ENCODE data around the gene NRARP. TPM values are rescaled to one million over a fixed set of nuclear protein-coding genes. Genes with fewer than 3 reads are reported as not detected.

Gene NRARP
- total and polyA plus RNA-seq, 2 of the 13 experiments (the other 11 are each of a cell fraction or from before 2014, with no cell fraction given) = 0.22 to 0.46 TPM

DNA sequence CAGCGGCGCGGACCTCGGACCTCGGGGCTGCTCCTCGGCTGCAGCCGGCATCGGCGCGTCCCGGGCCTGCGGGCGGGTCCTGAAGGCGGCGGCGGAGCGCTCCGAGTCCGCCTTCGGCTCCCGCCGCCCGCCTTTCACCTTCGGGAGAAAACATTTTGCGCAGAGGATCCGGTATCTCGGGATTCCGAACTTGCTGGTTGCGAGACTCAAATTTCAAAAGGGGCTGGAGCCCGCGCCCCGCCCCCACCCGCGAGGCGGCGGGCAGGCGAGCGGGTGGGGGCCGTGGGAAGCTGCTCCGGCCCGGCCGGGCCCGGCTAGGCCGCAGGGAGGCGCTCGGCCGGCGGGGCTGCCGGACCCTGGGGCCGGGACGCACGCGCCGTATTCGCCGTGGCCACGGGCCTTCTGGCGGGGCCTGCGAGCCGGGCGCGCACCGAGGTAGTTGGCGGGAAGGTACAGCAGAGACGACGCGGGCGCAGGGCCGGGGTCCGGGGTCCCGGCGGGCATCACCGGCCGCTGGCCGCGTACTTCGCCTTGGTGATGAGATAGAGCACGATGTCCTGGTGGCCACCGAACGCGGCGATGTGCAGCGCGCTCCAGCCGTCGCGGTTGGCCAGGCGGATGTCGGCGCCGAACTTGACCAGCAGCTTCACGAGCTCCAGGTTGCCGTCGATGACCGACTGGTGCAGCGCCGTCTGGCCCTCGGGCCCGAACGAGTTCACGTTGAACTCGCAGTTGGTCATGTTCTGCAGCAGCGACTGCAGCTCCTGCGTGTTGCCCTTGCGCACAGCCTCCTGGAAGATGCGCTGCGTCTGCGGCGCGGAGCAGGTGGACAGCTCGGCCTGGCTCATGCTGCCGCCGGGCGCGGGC lies 757 bp downstream of the NRARP start (continued):
- TF ChIP-seq, protein P1, sequence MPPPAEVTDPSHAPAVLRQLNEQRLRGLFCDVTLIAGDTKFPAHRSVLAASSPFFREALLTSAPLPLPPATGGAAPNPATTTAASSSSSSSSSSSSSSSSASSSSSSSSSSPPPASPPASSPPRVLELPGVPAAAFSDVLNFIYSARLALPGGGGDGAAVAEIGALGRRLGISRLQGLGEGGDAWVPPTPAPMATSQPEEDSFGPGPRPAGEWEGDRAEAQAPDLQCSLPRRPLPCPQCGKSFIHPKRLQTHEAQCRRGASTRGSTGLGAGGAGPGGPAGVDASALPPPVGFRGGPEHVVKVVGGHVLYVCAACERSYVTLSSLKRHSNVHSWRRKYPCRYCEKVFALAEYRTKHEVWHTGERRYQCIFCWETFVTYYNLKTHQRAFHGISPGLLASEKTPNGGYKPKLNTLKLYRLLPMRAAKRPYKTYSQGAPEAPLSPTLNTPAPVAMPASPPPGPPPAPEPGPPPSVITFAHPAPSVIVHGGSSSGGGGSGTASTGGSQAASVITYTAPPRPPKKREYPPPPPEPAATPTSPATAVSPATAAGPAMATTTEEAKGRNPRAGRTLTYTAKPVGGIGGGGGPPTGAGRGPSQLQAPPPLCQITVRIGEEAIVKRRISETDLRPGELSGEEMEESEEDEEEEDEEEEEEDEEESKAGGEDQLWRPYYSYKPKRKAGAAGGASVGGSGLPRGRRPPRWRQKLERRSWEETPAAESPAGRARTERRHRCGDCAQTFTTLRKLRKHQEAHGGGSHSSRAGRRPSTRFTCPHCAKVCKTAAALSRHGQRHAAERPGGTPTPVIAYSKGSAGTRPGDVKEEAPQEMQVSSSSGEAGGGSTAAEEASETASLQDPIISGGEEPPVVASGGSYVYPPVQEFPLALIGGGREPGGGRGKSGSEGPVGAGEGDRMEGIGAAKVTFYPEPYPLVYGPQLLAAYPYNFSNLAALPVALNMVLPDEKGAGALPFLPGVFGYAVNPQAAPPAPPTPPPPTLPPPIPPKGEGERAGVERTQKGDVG (CRISPR knock-in tag; IDR thresholded peaks at IDR 0.05; ENCODE audit: borderline replicate concordance) = no peak
- TF ChIP-seq ZNF660 (CRISPR knock-in tag; IDR thresholded peaks at IDR 0.05; ENCODE audit: borderline replicate concordance, low read depth) = no peak
- TF ChIP-seq MIER2 (CRISPR knock-in tag; IDR thresholded peaks at IDR 0.05) = no peak
- TF ChIP-seq SOX13 (IDR thresholded peaks at IDR 0.05) = no peak
- TF ChIP-seq SOX13 (CRISPR knock-in tag; conservative IDR thresholded peaks at IDR 0.05 in 1 of 2, IDR thresholded peaks at IDR 0.05 in 1 of 2) = peak in 1 of 2 experiments; percentile 43; a peak in 2 of 4 replicates
- no peak for TF ChIP-seq ZNF605 (CRISPR knock-in tag; IDR thresholded peaks at IDR 0.05)
- TF ChIP-seq PPARG (CRISPR knock-in tag; conservative IDR thresholded peaks at IDR 0.05) = no peak
- no peak for TF ChIP-seq ZNF33B (CRISPR knock-in tag; IDR thresholded peaks at IDR 0.05)
- no peak for TF ChIP-seq CHD2 (IDR thresholded peaks at IDR 0.05; ENCODE audit: low read depth, low read length)
- TF ChIP-seq ZSCAN29 (CRISPR knock-in tag; conservative IDR thresholded peaks at IDR 0.05) = no peak
- TF ChIP-seq PITX1 (CRISPR knock-in tag; IDR thresholded peaks at IDR 0.05) = no peak
- TF ChIP-seq MYPOP (CRISPR knock-in tag; IDR thresholded peaks at IDR 0.05) = peak; percentile 33; the same call in 1 of the 2 replicates
- TF ChIP-seq ZEB1 (IDR thresholded peaks at IDR 0.05; ENCODE audit: insufficient replicate concordance, low read depth) = no peak
- peak; percentile 39; the same call in 1 of the 2 replicates for TF ChIP-seq ZNF552 (CRISPR knock-in tag; IDR thresholded peaks at IDR 0.05; ENCODE audit: borderline replicate concordance)
- no peak for TF ChIP-seq POGK (CRISPR knock-in tag; conservative IDR thresholded peaks at IDR 0.05)
- TF ChIP-seq CTCF (CRISPR knock-in tag; IDR thresholded peaks at IDR 0.05) = no peak
- TF ChIP-seq, protein P2, sequence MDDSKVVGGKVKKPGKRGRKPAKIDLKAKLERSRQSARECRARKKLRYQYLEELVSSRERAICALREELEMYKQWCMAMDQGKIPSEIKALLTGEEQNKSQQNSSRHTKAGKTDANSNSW (CRISPR knock-in tag; IDR thresholded peaks at IDR 0.05; ENCODE audit: borderline replicate concordance) = 0 out of 2 replicates have a peak, but pooled peaks have one; percentile 15
- TF ChIP-seq RFX3 (CRISPR knock-in tag; IDR thresholded peaks at IDR 0.05) = no peak
- TF ChIP-seq NFE2L1 (CRISPR knock-in tag; IDR thresholded peaks at IDR 0.05; ENCODE audit: borderline replicate concordance) = no peak
- TF ChIP-seq ATF3 (CRISPR knock-in tag; IDR thresholded peaks at IDR 0.05) = no peak
